Measurements from ENCODE around the gene IL6. TPM values are rescaled to one million over a fixed set of nuclear protein-coding genes. Genes with fewer than 3 reads are reported as not detected.
"Not testable (repeated sequence)": the region's sequence is repeated elsewhere in the genome, so short reads cannot be mapped to it uniquely, and the experiment has no call there.

IL6 gene
- total RNA-seq, 1 donor from 2014 or later, result 8.5 TPM

DNA sequence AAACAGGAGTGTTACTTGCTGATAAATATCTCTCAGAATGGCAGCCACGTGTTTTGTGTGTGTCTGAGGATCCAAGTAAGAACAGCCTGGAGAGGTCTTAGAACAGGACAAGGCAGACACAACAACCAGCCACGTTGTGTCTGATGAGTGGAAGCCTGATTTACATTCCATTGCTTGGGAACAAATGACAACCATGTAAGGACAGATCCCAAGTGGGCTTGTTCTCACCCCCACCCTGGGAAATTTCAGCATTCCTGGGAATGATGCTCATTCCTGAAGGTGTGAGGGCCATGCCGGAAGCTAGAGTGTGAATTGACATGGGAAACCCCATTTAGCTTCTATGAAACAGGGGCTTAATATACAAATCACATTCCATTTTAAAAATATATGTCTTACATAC, 35.9 kb downstream of the IL6 start:
- TF ChIP-seq, protein P1, sequence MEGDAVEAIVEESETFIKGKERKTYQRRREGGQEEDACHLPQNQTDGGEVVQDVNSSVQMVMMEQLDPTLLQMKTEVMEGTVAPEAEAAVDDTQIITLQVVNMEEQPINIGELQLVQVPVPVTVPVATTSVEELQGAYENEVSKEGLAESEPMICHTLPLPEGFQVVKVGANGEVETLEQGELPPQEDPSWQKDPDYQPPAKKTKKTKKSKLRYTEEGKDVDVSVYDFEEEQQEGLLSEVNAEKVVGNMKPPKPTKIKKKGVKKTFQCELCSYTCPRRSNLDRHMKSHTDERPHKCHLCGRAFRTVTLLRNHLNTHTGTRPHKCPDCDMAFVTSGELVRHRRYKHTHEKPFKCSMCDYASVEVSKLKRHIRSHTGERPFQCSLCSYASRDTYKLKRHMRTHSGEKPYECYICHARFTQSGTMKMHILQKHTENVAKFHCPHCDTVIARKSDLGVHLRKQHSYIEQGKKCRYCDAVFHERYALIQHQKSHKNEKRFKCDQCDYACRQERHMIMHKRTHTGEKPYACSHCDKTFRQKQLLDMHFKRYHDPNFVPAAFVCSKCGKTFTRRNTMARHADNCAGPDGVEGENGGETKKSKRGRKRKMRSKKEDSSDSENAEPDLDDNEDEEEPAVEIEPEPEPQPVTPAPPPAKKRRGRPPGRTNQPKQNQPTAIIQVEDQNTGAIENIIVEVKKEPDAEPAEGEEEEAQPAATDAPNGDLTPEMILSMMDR (IDR thresholded peaks at IDR 0.05; ENCODE audit: insufficient read depth, low read length, poor library complexity, severe bottlenecking), result no peak
- no peak for DNase-seq (ENCODE audit: low read depth)
- no peak overlapping the region for H3K4me3 ChIP-seq (ENCODE audit: low read depth, low read length)

DNA sequence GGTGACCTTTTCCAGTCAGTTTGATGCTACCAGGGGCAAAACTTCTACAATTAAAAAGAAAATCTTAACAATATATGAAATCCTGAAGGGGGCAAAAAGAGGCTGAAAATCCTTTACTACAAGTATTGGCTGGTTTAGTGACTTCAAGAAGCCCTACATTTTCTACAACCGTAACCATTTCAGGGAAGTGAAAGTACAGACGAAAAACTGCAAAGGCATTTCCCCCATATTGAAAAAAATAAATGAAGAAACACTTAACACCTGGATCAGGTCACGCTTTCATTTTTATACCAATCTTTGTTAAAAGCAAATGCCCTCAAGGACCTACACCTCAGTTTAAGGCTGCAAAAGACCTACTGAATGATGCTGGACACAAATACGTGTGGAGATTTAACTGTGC, 38.6 kb downstream of the IL6 start:
- Histone ChIP-seq H3K36me3 (ENCODE audit: control insufficient read depth, insufficient read depth, low read length) (no peaks in the 10 kb centered on the region), H3K4me3 (ENCODE audit: low read depth, low read length) (no peak overlapping the region), H3K27me3 (ENCODE audit: control insufficient read depth, insufficient read depth, low read length) (no peaks in the 10 kb centered on the region)
- DNase-seq (ENCODE audit: low read depth), result no peak
- TF ChIP-seq, protein P1 (IDR thresholded peaks at IDR 0.05; ENCODE audit: insufficient read depth, low read length, poor library complexity, severe bottlenecking), result no peak

More for the DNA sequence above, 35.9 kb downstream of the IL6 start:
- no peaks in the 10 kb centered on the region for H3K36me3 ChIP-seq (ENCODE audit: control insufficient read depth, insufficient read depth, low read length)
- no peaks in the 10 kb centered on the region for H3K27me3 ChIP-seq (ENCODE audit: control insufficient read depth, insufficient read depth, low read length)

DNA sequence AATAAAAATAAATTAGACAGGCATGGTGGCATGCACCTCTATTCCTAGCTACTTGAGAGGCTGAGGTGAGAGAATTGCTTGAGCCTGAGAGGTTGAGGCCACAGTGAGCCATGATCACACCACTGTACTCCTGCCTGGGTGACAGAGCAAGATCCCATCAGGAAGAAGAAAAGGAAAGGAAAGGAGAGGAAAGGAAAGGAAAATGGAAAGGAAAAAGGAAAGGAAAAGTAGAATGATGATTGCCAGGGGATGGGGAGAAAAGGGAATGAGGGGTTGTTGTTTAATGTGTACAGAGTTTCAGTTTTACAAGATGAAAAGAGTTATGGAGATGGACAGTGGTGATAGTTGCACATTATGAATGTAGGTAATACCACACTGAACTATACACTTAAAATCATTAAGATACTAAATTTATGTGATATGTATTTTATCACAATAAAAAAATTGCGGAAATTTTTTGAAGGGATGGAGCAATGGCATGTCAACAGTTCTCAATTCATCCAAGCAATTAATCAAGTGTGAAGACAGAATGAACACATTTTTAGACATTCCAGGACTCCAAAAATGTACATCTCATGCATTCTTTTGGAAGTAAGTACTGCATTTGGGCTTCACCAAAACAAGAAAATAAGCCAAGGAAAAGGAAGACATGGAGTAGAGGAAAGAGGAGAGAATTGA, 44.3 kb downstream of the IL6 start:
- TF ChIP-seq, protein P1 (IDR thresholded peaks at IDR 0.05; ENCODE audit: insufficient read depth, low read length, poor library complexity, severe bottlenecking), result no peak
- no peak for DNase-seq (ENCODE audit: low read depth)
- Histone ChIP-seq H3K36me3 (ENCODE audit: control insufficient read depth, insufficient read depth, low read length) (no peaks in the 10 kb centered on the region), H3K4me3 (ENCODE audit: low read depth, low read length) (no peak overlapping the region), H3K27me3 (ENCODE audit: control insufficient read depth, insufficient read depth, low read length) (no peaks in the 10 kb centered on the region)

DNA sequence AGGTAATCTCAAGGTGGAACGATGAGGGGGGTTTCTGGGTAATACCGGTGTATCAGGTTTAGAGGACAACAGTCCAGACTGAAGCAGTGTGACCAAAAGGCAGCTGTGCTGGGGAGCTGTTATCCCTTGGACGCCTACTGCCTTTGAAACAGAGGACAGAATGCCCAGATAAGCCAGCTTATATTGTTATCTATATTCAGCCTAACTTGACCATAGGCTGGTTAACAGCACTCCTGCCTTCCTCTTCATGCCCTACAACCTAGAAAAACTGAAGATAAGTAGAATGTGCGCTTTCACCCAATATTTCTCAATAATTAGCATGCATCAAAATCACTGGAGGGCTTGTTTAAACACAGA, 44.9 kb downstream of the IL6 start:
- Histone ChIP-seq H3K27me3 (ENCODE audit: control insufficient read depth, insufficient read depth, low read length) (no peaks in the 10 kb centered on the region), H3K4me3 (ENCODE audit: low read depth, low read length) (no peak overlapping the region), H3K36me3 (ENCODE audit: control insufficient read depth, insufficient read depth, low read length) (no peaks in the 10 kb centered on the region)
- TF ChIP-seq, protein P1 (IDR thresholded peaks at IDR 0.05; ENCODE audit: insufficient read depth, low read length, poor library complexity, severe bottlenecking), result no peak
- no peak for DNase-seq (ENCODE audit: low read depth)

GRCh38 chr7:22772885-22773284, 45.9 kb downstream of the IL6 start:
- Histone ChIP-seq H3K4me3 (ENCODE audit: low read depth, low read length) (no peak overlapping the region), H3K27me3 (ENCODE audit: control insufficient read depth, insufficient read depth, low read length) (no peaks in the 10 kb centered on the region), H3K36me3 (ENCODE audit: control insufficient read depth, insufficient read depth, low read length) (no peaks in the 10 kb centered on the region)
- TF ChIP-seq, protein P1 (IDR thresholded peaks at IDR 0.05; ENCODE audit: insufficient read depth, low read length, poor library complexity, severe bottlenecking), result no peak
- no peak for DNase-seq (ENCODE audit: low read depth)

GRCh38 chr7:22776964-22777363, 50.0 kb downstream of the IL6 start:
- Histone ChIP-seq H3K36me3 (ENCODE audit: control insufficient read depth, insufficient read depth, low read length) (no peaks in the 10 kb centered on the region), H3K4me3 (ENCODE audit: low read depth, low read length) (no peak overlapping the region), H3K27me3 (ENCODE audit: control insufficient read depth, insufficient read depth, low read length) (no peaks in the 10 kb centered on the region)
- TF ChIP-seq, protein P1 (IDR thresholded peaks at IDR 0.05; ENCODE audit: insufficient read depth, low read length, poor library complexity, severe bottlenecking), result no peak
- DNase-seq (ENCODE audit: low read depth), result no peak

GRCh38 chr7:22779730-22780323, 52.8 kb downstream of the IL6 start:
- not testable (repeated sequence) for H3K36me3 ChIP-seq (ENCODE audit: control insufficient read depth, insufficient read depth, low read length); DNase-seq (ENCODE audit: low read depth); H3K4me3 ChIP-seq (ENCODE audit: low read depth, low read length); H3K27me3 ChIP-seq (ENCODE audit: control insufficient read depth, insufficient read depth, low read length)

Measured in kidney epithelial cell (primary cell).